ENCODE measurements around the gene TCTN3.

TCTN3 gene

DNA sequence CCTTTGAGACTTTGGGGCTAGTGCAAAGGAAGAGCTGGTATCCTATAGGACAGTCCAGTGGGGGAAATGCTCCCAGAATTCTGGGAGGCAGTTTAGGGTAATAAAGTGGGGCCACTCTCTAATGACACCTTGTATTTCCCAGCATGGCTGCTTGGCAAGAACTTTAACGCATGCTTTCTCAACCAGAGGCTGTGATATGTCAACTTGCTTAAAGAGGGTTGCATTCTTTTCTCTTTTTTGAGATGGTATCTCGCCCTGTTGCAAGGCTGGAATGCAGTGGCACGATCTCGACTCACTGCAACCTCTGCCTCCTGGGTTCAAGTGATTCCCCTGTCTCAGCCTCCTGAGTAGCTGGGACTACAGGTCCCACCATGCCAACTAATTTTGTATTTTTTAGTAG is 75.6 kb downstream of the TCTN3 start:
- no peak for DNase-seq

DNA sequence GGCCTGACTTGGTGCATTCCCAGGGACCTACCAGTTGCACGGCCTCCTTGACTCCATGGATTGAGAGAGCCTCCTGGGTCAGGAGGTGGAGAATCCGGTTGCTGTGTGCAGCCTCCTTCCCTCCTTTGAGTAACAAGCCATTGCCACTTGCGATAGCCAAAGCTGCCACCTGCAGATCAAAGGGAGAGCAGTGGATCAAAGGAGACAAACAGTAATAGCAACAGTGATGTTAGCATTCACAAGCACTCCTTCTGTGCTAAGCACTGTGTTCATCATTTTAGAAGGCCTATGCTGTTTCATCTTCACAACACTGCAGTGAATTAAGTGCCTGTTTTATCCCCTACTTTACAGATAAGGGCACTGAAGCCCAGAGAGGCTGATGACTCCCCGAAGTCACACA is 77.3 kb downstream of the TCTN3 start:
- DNase-seq = no peak
